Effector memory CD4-positive, alpha-beta T cell (primary cell): ENCODE measurements around the gene CLIC1.

ENCODE experiments used
- DNase-seq, 3 donors: peaks; one replicate each; pipeline ENCODE4 v3.0.0-alpha.2; 2020
- H3K27ac ChIP-seq: 2 replicates; pipeline ENCODE4 v1.7.0; 2013; ENCODE audit warnings: mild to moderate bottlenecking, low read length, moderate library complexity; ENCODE audit not compliant: insufficient read depth, poor library complexity, severe bottlenecking
- H3K27me3 ChIP-seq: replicated peaks from 2 replicates; pipeline ENCODE4 v1.7.0; 2013; ENCODE audit warnings: mild to moderate bottlenecking, low read length; ENCODE audit not compliant: insufficient read depth, control insufficient read depth, poor library complexity, severe bottlenecking
- H3K36me3 ChIP-seq: 2 replicates; pipeline ENCODE4 v1.7.0; 2013; ENCODE audit warnings: mild to moderate bottlenecking, low read length, moderate library complexity; ENCODE audit not compliant: control insufficient read depth, insufficient read depth
- H3K4me1 ChIP-seq: 2 replicates; pipeline ENCODE4 v1.7.0; 2013; ENCODE audit warnings: low read length, mild to moderate bottlenecking; ENCODE audit not compliant: control insufficient read depth, insufficient read depth, poor library complexity, severe bottlenecking
- H3K4me3 ChIP-seq: 2 replicates; pipeline ENCODE4 v1.7.0; 2013; ENCODE audit warnings: low read length, low read depth, mild to moderate bottlenecking; ENCODE audit not compliant: insufficient read depth, poor library complexity, severe bottlenecking
- H3K9me3 ChIP-seq: 2 replicates; pipeline ENCODE4 v1.7.0; 2013; ENCODE audit warnings: mild to moderate bottlenecking, low read length, moderate library complexity; ENCODE audit not compliant: control insufficient read depth

Gene CLIC1

DNA sequence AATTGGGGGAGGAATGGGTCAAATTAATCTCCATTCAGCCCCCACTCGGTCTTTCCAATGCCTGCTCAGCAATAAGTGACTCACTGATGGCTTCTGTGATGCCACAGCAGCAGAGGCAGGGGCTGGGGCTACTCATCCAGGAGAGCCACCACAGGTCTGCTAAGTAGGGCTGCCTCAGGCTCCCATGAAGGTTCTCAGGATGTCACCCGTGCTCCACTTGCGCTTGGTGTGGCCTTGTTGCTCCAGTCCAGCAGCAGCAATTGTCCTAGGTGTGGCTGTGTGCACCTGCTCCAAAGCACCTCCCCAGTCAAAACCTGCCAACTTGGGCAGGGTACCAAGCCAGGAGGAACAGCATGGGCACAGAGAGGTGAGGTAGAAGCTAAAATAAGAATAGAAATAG, 14.2 kb downstream of the CLIC1 start:
- Histone ChIP-seq H3K27me3 (no peaks in the 10 kb centered on the region), H3K4me3 (no peak overlapping the region), H3K9me3 (no peaks in the 10 kb centered on the region), H3K27ac (no peak overlapping the region), H3K36me3 (no peaks in the 10 kb centered on the region), H3K4me1 (no peaks in the 10 kb centered on the region)
- no peak for DNase-seq

GRCh38 chr6:31721351-31722020, 14.8 kb downstream of the CLIC1 start, which contains the start of gene LY6G6C:
Gene LY6G6C, minus strand, starts transcription at chr6:31721746. Its CDS starts 67 bp downstream, at chr6:31721679.
- DNase-seq, result no peak
- no peak within 1 kb of the TSS for H3K4me3 ChIP-seq

DNA sequence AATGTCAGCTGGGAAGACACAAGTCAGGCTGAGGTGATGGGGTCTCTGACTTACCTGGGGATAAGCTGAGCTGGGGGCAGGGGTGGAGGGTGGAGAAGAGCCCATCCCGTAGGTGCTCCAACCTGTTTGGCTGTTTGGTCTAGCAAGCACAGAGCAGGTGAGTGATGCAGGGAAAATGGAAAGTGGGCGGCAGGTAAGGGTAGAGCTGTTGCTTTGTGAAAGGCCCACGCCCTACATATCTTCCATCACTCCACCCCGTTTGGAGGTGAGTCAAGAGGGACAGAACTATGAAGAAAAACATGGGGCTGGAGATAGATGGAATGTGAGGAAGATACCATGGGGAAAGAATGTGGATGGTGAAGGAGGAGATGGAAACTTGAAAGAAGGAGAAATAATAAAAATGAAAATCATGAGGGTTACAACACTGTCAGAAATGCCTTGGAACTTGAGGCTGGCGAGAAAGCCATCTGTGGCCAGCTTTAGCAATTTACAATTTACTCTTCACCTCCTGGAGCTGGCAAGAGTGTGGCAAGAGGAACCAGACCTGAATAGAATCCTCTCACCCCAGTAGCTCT, 16.0 kb downstream of the CLIC1 start:
- no peaks in the 10 kb centered on the region for H3K9me3 ChIP-seq
- H3K36me3 ChIP-seq, result no peaks in the 10 kb centered on the region
- no peaks in the 10 kb centered on the region for H3K4me1 ChIP-seq
- DNase-seq, result no peak
- H3K27ac ChIP-seq, result no peak overlapping the region
- no peak overlapping the region for H3K4me3 ChIP-seq
- H3K27me3 ChIP-seq, result no peaks in the 10 kb centered on the region

More at GRCh38 chr6:31721351-31722020, 14.8 kb downstream of the CLIC1 start, which contains the start of gene LY6G6C:
- no peak within 1 kb of the TSS for H3K27ac ChIP-seq
- H3K36me3 ChIP-seq, result no peaks in the 10 kb centered on the region
- H3K9me3 ChIP-seq, result no peaks in the 10 kb centered on the region
- H3K4me1 ChIP-seq, result no peaks in the 10 kb centered on the region
- no peaks in the 10 kb centered on the region for H3K27me3 ChIP-seq

DNA sequence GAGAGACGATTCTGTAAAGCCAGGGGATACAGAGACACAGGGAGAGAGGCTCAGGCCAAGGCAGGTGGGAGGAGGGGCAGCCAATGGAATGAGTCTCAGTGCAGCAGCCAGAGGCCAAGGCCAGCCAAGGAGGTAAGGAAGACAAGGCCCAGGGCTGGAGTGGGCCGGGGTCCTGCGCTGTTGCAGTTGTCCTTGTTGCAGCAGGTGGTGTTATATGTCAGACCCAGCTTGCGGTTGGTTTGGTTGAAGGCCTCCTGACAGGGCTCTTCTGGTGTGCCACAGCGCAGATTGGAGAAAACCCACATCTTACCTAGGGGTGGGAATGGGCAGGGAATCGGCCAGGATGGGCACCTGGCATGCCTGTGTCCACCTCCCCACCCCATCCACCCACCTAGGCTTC, 17.3 kb downstream of the CLIC1 start:
- Histone ChIP-seq H3K4me1 (no peaks in the 10 kb centered on the region), H3K4me3 (no peak overlapping the region), H3K27me3 (no peaks in the 10 kb centered on the region), H3K27ac (no peak overlapping the region), H3K9me3 (no peaks in the 10 kb centered on the region), H3K36me3 (no peaks in the 10 kb centered on the region)
- no peak for DNase-seq

DNA sequence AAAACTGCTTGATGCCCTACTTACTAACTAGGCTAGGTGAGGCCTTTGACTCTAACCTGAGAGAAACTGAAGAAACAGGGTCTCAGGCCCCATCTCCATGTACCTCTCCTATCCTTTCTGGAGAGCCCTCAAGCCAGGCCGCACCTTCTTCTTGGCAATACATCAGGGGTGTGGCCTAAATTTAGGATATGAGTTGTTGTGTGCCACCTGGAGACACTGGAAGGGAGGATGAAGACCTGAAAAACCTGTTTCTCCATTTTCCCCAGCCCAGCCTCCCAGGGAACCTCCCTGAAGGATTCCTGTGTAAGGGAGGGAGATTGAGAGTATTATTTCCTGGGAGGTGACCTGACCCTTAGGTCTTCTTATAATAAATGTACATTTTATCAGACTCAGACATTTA, 18.1 kb downstream of the CLIC1 start:
- Histone ChIP-seq H3K36me3 (no peaks in the 10 kb centered on the region), H3K27ac (no peak overlapping the region), H3K4me1 (no peaks in the 10 kb centered on the region), H3K4me3 (no peak overlapping the region), H3K9me3 (no peaks in the 10 kb centered on the region), H3K27me3 (no peaks in the 10 kb centered on the region)
- no peak for DNase-seq

DNA sequence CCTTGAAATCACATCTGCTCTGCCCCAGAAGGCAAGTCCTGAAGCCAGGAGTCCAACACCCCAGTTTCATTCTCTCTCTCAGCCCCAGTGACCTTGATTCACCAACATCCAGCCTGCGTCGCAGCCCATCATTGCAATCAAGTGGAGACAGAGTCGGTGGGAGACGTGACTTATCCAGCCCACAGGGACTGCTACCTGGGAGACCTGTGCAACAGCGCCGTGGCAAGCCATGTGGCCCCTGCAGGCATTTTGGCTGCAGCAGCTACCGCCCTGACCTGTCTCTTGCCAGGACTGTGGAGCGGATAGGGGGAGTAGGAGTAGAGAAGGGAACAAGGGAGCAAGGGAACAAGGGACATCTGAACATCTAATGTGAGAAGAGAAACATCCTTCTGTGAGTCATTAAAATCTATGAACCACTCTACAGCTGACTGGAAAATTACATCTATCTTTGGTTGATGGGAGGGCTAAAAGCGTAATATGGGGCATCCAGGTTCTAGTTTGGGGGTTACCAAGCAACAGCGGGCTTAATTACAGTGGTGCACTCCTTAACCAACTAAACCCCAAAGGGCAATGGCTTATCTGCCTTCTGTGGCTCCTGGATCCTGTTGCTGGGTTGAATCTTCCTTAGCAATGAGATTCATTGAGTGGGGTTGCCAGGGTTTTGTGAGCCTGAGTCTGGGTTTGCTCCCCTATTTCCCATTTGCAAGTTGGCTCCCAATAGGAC, 18.7 kb downstream of the CLIC1 start:
- Histone ChIP-seq H3K9me3 (no peaks in the 10 kb centered on the region), H3K27ac (no peak overlapping the region), H3K4me1 (no peaks in the 10 kb centered on the region), H3K36me3 (no peaks in the 10 kb centered on the region), H3K27me3 (no peaks in the 10 kb centered on the region), H3K4me3 (no peak overlapping the region)
- no peak for DNase-seq

- H3K36me3 ChIP-seq, result no peaks in the 10 kb centered on the region
- H3K9me3 ChIP-seq, result no peaks in the 10 kb centered on the region
- H3K27me3 ChIP-seq, result no peaks in the 10 kb centered on the region
- no peak within 1 kb of the TSS for H3K4me3 ChIP-seq
- no peak within 1 kb of the TSS for H3K27ac ChIP-seq
- no peak for DNase-seq
- H3K4me1 ChIP-seq, result peaks cover 3% of the 10 kb centered on the region
These were observed 21.0 kb downstream of the CLIC1 start, which contains the start of gene LY6G6D for GRCh38 chr6:31715022-31715958. Gene LY6G6D, plus strand, starts transcription at chr6:31715348. Its CDS starts 8 bp downstream, at chr6:31715356.

DNA sequence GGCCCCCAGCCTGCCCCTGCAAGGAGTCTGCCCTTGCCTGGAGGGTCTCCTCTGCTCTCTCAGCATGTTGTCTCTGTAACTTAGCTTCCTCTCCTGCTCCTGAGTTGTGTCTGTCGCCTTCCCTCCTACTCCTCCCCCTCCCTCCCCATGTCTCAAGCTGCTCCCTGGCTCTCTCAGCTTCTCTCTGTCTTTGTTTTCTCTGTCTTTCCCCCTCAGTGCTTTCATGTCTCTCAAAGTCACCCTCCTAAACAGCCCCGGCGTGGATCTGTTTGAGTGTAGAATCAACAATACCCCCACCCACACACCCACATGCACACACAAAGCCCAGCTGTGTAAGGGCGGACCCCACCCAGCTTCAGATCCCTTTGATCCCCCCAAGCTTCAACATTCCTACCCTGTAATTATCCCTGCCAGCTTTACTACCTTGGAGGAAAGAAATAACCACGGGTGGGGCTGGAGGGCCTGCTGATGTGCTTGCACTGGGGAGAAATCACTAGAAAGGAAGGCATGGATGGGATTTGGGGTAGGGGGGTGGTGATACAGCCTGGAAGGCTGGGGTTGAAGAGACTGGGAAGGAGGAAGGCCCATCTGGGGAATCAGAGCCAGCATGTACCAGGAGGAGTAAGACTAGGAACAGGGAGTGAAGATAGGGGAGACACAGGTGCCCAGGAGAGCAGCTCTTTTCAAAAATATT, 22.2 kb downstream of the CLIC1 start:
- DNase-seq, result no peak
- Histone ChIP-seq H3K27ac (no peak overlapping the region), H3K4me1 (peaks cover 3% of the 10 kb centered on the region), H3K27me3 (no peaks in the 10 kb centered on the region), H3K36me3 (no peaks in the 10 kb centered on the region), H3K4me3 (no peak overlapping the region), H3K9me3 (no peaks in the 10 kb centered on the region)

GRCh38 chr6:31713465-31713864, 22.9 kb downstream of the CLIC1 start:
- no peak for DNase-seq
- no peak overlapping the region for H3K27ac ChIP-seq
- H3K4me3 ChIP-seq, result no peak overlapping the region
- H3K9me3 ChIP-seq, result no peaks in the 10 kb centered on the region
- no peaks in the 10 kb centered on the region for H3K27me3 ChIP-seq
- peaks cover 3% of the 10 kb centered on the region for H3K4me1 ChIP-seq
- H3K36me3 ChIP-seq, result no peaks in the 10 kb centered on the region
